Neural cell (in vitro differentiated cells): Measurements from ENCODE around the gene PTPRZ1.

Experiments used
- CTCF ChIP-seq: fragments of 450-650 bp; IDR thresholded peaks from 2 replicates; pipeline ENCODE4 v1.5.1; 2014; ENCODE audit warnings: antibody characterized with exemption, mild to moderate bottlenecking, moderate library complexity; ENCODE audit not compliant: poor library complexity, severe bottlenecking
- EP300 ChIP-seq: fragments of 450-650 bp; conservative IDR thresholded peaks from 2 replicates; pipeline ENCODE4 v1.6.1; 2014; ENCODE audit warnings: antibody characterized with exemption, mild to moderate bottlenecking, moderate library complexity; ENCODE audit not compliant: poor library complexity, severe bottlenecking
- EZH2 ChIP-seq: fragments of 200-600, 300-800 bp; shearing (Covaris generic), sonication (generic); IDR thresholded peaks from 2 replicates; pipeline ENCODE4 v1.6.1; 2014; ENCODE audit warnings: antibody characterized with exemption, low read length, borderline replicate concordance, mild to moderate bottlenecking; ENCODE audit not compliant: insufficient read depth, poor library complexity, severe bottlenecking
- MXI1 ChIP-seq: fragments of 450-650 bp; conservative IDR thresholded peaks from 2 replicates; pipeline ENCODE4 v1.6.1; 2014; ENCODE audit warnings: antibody characterized with exemption, mild to moderate bottlenecking; ENCODE audit not compliant: poor library complexity, severe bottlenecking
- POLR2AphosphoS5 ChIP-seq: IDR thresholded peaks from 2 replicates; pipeline ENCODE4 v1.6.1; 2012
- REST ChIP-seq: IDR thresholded peaks from 2 replicates; pipeline ENCODE4 v1.6.1; 2012; ENCODE audit warnings: borderline replicate concordance
- TAF1 ChIP-seq: IDR thresholded peaks from 2 replicates; pipeline ENCODE4 v1.6.1; 2012; ENCODE audit warnings: low read depth

GRCh38 chr7:122038134-122038533 is 165.2 kb downstream of the PTPRZ1 start:
- no peak for TF ChIP-seq EZH2
- TF ChIP-seq EP300 = no peak
- TF ChIP-seq CTCF = no peak
- no peak for TF ChIP-seq REST
- TF ChIP-seq TAF1 = no peak
- no peak for TF ChIP-seq POLR2AphosphoS5
- no peak for TF ChIP-seq MXI1
